PC-9 (cell line): ENCODE measurements around the gene TMBIM6.

Experiments
- EZH2 ChIP-seq: fragments of 200-600 bp; sonication (generic); IDR thresholded peaks from 2 replicates; pipeline ENCODE4 v1.8.0; 2017; ENCODE audit warnings: antibody characterized with exemption, low read depth
- TF ChIP-seq, protein P1 (sequence below): fragments of 200-600 bp; sonication (generic); conservative IDR thresholded peaks from 2 replicates; pipeline ENCODE4 v1.6.1; 2017; ENCODE audit warnings: mixed run types, antibody characterized with exemption, mild to moderate bottlenecking, moderate library complexity

DNA sequence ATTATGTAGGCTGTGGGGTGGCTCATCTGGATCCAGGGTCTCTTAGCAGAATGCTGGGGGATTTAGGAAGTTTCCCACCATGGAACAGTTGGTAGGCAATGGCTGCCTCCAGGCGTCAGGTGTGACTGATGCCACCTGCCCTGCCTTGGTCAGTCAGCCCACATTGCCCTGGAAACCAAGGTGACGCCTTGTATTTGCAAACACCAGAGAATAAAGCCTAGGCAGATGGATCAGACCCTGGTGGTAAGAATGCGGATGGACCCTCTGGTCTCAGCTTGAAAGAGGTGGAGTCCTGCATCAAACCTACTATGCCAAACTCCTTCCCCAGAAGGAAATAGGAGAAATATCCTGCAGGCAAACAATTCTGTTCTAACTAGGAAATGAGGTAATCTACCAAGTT is 48.6 kb downstream of the TMBIM6 start:
- TF ChIP-seq, protein P1, sequence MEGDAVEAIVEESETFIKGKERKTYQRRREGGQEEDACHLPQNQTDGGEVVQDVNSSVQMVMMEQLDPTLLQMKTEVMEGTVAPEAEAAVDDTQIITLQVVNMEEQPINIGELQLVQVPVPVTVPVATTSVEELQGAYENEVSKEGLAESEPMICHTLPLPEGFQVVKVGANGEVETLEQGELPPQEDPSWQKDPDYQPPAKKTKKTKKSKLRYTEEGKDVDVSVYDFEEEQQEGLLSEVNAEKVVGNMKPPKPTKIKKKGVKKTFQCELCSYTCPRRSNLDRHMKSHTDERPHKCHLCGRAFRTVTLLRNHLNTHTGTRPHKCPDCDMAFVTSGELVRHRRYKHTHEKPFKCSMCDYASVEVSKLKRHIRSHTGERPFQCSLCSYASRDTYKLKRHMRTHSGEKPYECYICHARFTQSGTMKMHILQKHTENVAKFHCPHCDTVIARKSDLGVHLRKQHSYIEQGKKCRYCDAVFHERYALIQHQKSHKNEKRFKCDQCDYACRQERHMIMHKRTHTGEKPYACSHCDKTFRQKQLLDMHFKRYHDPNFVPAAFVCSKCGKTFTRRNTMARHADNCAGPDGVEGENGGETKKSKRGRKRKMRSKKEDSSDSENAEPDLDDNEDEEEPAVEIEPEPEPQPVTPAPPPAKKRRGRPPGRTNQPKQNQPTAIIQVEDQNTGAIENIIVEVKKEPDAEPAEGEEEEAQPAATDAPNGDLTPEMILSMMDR, result no peak
- TF ChIP-seq EZH2, result no peak
